Frontal cortex (tissue), 4 donors: ENCODE measurements around the gene ZWILCH. TPM values are rescaled to one million over a fixed set of nuclear protein-coding genes. Genes with fewer than 3 reads are reported as not detected.
A peak's percentile ranks its signal among the peaks of the same experiment; 100 is the strongest.

ENCODE experiments used
- DNase-seq, 2 donors: peaks; one replicate each; pipeline ENCODE4 v3.0.0; 2012; ENCODE audit warnings: low spot score in 2 of 2
- FAIRE-seq: peaks from 2 replicates; lab custom pipeline; 2012; peaks lifted over from hg19 to GRCh38; lab: Jason Lieb, UNC
- total RNA-seq: library from RNA; depleted of rRNA; stranded (reverse); fragments of >200 nt; gene quantifications from one replicate; pipeline ENCODE4 v1.2.3, GENCODE V29; 2014
- donor health status: control.
- donor health status: control.
- donor health status: control.

The ZWILCH gene
- total RNA-seq, 1 donor from 2014 or later: 43.6 TPM

DNA sequence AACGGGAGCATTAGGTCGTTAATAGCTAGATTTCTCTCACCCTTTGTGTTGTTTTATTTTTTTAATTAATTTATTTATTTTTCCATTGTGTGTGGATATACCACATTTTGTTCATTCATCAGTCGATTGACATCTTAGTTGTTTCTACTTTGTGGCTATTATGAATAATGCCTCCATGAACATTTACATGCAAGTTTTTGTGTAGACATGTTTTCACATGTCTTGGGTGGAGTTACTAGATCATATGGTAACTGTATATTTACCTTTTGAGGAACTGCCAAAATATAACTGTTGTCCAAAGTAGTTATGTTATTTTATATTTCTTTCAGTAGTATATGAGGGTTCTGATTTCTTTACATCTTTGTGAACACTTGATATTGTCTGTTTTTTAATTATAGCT is 18.8 kb downstream of the ZWILCH start:
- no peak for FAIRE-seq
- no peak for DNase-seq

GRCh38 chr15:66524838-66525237 is 19.7 kb downstream of the ZWILCH start:
- FAIRE-seq (no peak), DNase-seq (no peak)

GRCh38 chr15:66535056-66535455 is 29.9 kb downstream of the ZWILCH start:
- DNase-seq (no peak), FAIRE-seq (no peak)

GRCh38 chr15:66542896-66543295 is 37.8 kb downstream of the ZWILCH start:
- DNase-seq (no peak), FAIRE-seq (no peak)

DNA sequence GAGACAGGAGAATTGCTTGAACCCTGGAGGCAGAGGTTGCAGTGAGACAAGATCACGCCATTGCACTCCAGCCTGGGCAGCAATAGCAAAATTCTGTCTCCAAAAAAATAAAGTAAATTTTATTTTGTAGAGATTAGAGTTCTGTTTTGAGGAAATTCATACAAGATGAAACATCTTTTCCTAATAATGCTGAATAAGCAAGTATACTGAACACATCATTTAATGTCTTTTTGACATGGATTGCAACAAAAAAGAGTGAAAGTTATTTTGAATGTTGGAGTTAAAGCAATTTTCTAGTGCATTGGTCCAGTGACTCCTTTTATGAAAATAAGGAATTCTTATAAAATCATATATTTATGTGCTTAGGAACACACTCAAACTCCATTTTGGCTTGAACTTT is 40.1 kb downstream of the ZWILCH start:
- FAIRE-seq: no peak
- no peak for DNase-seq

- DNase-seq (no peak), FAIRE-seq (no peak)
Measured at GRCh38 chr15:66555685-66556084, 50.6 kb downstream of the ZWILCH start.

DNA sequence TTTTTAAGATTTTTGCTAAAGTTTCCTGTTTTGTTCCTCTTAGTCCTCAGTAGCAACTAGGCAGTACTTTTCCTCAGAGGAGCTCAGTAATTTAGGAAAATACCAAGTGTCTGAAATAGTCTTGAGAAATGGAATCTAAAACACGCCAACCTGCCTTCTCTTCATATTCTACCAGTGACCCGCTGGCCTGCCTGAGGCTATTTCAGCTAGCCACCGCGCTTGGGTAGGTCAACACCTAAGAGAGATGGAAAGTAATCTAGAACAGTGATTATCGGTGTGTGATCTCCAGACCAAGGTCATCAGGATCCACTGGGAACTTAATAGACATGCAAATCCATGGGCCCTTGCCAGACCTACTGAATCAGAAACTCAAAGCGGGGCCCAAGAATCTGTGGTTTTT is 53.1 kb downstream of the ZWILCH start:
- DNase-seq: no peak
- no peak for FAIRE-seq

- DNase-seq: no peak
- FAIRE-seq: no peak
Measured at GRCh38 chr15:66560856-66561525, 55.9 kb downstream of the ZWILCH start.

- DNase-seq (no peak), FAIRE-seq (no peak)
Measured at GRCh38 chr15:66563126-66563525, 58.0 kb downstream of the ZWILCH start.

- DNase-seq: no peak
- no peak for FAIRE-seq
Measured at GRCh38 chr15:66563566-66564110, 58.5 kb downstream of the ZWILCH start.

- no peak for DNase-seq
- no peak for FAIRE-seq
Measured at GRCh38 chr15:66564136-66565041, 59.3 kb downstream of the ZWILCH start.

DNA sequence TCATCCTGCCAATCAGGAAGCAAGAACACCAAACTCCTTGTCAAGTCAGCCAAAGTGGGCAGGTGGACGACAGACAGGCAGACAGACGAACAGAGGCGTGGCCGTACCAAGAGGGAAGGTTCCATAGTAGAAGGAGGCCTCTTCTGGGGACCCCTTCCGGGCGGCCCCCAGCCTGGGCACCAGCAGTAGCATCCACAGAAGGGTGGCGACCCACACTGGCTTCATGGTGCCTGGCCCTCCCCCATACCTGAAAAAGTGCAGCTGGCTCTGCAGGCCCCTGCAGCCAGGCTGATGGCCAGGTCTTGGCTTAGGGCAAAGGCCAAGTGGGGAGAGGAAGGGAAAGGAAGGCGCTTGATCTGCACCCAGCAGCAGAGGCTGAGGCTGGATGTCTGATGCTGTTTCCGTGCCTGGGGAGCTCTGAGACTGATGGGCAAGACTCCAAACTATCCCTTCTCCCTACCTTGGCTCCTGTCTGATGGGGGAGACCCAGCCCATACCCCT is 60.1 kb downstream of the ZWILCH start:
- FAIRE-seq: no peak
- no peak for DNase-seq

GRCh38 chr15:66565741-66566144 is 60.6 kb downstream of the ZWILCH start, which contains the start of gene LCTL:
Gene LCTL (minus strand): TSS chr15:66565998. CDS start chr15:66565365, 633 bp downstream.
- DNase-seq (peak; percentile 13 to 40), FAIRE-seq (no peak)

GRCh38 chr15:66566963-66567531 is 61.9 kb downstream of the ZWILCH start:
- peak; percentile 12 to 68 for DNase-seq
- FAIRE-seq: no peak

DNA sequence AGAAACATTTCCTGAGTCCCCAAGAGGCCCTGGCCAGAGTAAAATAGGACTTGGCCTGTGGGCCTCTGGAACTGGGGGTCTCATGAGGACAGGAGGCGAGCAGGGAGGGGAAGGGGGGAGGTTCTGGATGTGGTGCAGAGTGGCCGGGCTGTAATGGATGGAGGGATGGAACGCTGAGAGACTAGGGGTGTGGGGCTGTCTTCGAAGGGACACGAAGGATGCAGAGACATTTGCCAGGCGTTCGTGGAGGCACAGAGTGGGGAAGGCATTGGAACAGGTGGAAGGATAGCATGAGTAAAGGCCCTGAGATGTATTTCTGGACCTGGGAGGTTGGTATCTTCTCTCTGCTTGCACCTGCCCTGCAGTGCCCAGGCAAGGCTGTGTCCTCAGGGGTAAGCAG is 62.8 kb downstream of the ZWILCH start:
- FAIRE-seq (no peak), DNase-seq (no peak)

GRCh38 chr15:66569461-66570137 is 64.5 kb downstream of the ZWILCH start:
- FAIRE-seq: no peak

DNA sequence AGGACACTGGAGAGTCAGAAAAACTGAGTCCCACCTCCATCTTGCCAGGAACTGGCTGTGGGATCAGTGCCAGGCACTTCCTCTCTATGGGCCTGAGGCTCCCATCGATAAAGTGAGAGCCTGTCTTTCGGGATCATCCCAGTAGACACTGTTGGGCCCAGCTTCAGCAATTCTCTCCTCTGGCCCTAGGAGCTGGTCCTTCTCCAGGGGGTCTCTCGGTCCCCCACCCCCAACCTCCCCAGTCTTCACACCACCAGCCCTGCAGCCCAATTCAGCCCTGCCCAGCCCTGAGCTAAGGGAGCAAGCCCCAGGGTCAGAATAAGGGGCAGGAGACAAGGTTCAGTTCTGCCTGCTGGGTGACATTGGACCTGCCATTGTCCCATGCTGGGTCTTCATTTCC is 65.2 kb downstream of the ZWILCH start:
- FAIRE-seq (no peak), DNase-seq (no peak)

More at GRCh38 chr15:66569461-66570137, 64.5 kb downstream of the ZWILCH start:
- DNase-seq: no peak

GRCh38 chr15:66570842-66571478 is 65.8 kb downstream of the ZWILCH start:
- DNase-seq (no peak), FAIRE-seq (no peak)

- DNase-seq: no peak
- FAIRE-seq: no peak
Measured at GRCh38 chr15:66572146-66572545, 67.0 kb downstream of the ZWILCH start.
